Breast epithelium (tissue), 3 donors: ENCODE measurements around the gene CCNC.

Experiments
- POLR2A ChIP-seq: fragments of 450-650 bp; IDR thresholded peaks from one replicate; pipeline ENCODE4 v1.6.1; 2016; ENCODE audit warnings: antibody characterized with exemption, mild to moderate bottlenecking, moderate library complexity
- POLR2AphosphoS5 ChIP-seq, 3 donors: sonication (generic); formaldehyde crosslinking; IDR thresholded peaks; one replicate each; pipeline ENCODE4 v1.6.1; 2017; ENCODE audit warnings: antibody characterized with exemption in 3 of 3
- TF ChIP-seq, protein P1 (sequence below), 3 donors: fragments of 450-650 bp; IDR thresholded peaks; one replicate each; pipeline ENCODE4 v1.5.1; 2016 to 2017; ENCODE audit warnings: antibody characterized with exemption in 3 of 3, mild to moderate bottlenecking in 3 of 3, moderate library complexity in 3 of 3

GRCh38 chr6:99607416-99608036 lies 39.1 kb upstream of the CCNC start:
- TF ChIP-seq POLR2A (no peak), POLR2AphosphoS5 (IDR thresholded peaks at IDR 0.05) (no peak)
- TF ChIP-seq, protein P1, sequence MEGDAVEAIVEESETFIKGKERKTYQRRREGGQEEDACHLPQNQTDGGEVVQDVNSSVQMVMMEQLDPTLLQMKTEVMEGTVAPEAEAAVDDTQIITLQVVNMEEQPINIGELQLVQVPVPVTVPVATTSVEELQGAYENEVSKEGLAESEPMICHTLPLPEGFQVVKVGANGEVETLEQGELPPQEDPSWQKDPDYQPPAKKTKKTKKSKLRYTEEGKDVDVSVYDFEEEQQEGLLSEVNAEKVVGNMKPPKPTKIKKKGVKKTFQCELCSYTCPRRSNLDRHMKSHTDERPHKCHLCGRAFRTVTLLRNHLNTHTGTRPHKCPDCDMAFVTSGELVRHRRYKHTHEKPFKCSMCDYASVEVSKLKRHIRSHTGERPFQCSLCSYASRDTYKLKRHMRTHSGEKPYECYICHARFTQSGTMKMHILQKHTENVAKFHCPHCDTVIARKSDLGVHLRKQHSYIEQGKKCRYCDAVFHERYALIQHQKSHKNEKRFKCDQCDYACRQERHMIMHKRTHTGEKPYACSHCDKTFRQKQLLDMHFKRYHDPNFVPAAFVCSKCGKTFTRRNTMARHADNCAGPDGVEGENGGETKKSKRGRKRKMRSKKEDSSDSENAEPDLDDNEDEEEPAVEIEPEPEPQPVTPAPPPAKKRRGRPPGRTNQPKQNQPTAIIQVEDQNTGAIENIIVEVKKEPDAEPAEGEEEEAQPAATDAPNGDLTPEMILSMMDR (IDR thresholded peaks at IDR 0.05): no peak
